Superior temporal gyrus (tissue), 1 donor: ENCODE measurements around the gene SERPINB8.
A peak's percentile ranks its signal among the peaks of the same experiment; 100 is the strongest.

Experiments used
- DNase-seq: peaks from one replicate; pipeline ENCODE4 v3.0.0-alpha.2; 2016; ENCODE audit errors: extremely low spot score

SERPINB8 gene

GRCh38 chr18:63964908-63965307 lies 5.0 kb upstream of the SERPINB8 start:
- no peak for DNase-seq

GRCh38 chr18:63965716-63966330 lies 4.1 kb upstream of the SERPINB8 start:
- no peak for DNase-seq

- no peak for DNase-seq
Observed at GRCh38 chr18:63970809-63971205, 926 bp downstream of the SERPINB8 start.

GRCh38 chr18:63971320-63972001 lies 1.6 kb downstream of the SERPINB8 start:
- peak; percentile 58 for DNase-seq

GRCh38 chr18:63972002-63972376 lies 2.1 kb downstream of the SERPINB8 start:
- DNase-seq, result no peak

- peak; percentile 70 for DNase-seq
Observed at GRCh38 chr18:63974991-63975390, 5.1 kb downstream of the SERPINB8 start.

GRCh38 chr18:63975628-63976027 lies 5.7 kb downstream of the SERPINB8 start:
- DNase-seq, result peak; percentile 44

- no peak for DNase-seq
Observed at GRCh38 chr18:63977040-63977439, 7.2 kb downstream of the SERPINB8 start.

- peak; percentile 91 for DNase-seq
Observed at GRCh38 chr18:63979409-63979920, 9.6 kb downstream of the SERPINB8 start.

GRCh38 chr18:63980027-63980426 lies 10.1 kb downstream of the SERPINB8 start:
- DNase-seq, result no peak

- DNase-seq, result no peak
Observed at GRCh38 chr18:63980896-63981460, 11.1 kb downstream of the SERPINB8 start.

GRCh38 chr18:63981719-63982118 lies 11.8 kb downstream of the SERPINB8 start:
- DNase-seq, result no peak

- DNase-seq, result no peak
Observed at GRCh38 chr18:63982361-63982760, 12.5 kb downstream of the SERPINB8 start.

GRCh38 chr18:63986885-63987284 lies 17.0 kb downstream of the SERPINB8 start:
- DNase-seq, result no peak

- DNase-seq, result no peak
Observed at GRCh38 chr18:63987743-63988142, 17.9 kb downstream of the SERPINB8 start.

- DNase-seq, result no peak
Observed at GRCh38 chr18:63992751-63993150, 22.9 kb downstream of the SERPINB8 start.

- DNase-seq, result peak; percentile 80
Observed at GRCh38 chr18:63994783-63995399, 25.0 kb downstream of the SERPINB8 start.

GRCh38 chr18:63997041-63997440 lies 27.2 kb downstream of the SERPINB8 start:
- no peak for DNase-seq

- DNase-seq, result no peak
Observed at GRCh38 chr18:63997606-63998005, 27.7 kb downstream of the SERPINB8 start.

- no peak for DNase-seq
Observed at GRCh38 chr18:63999871-64000270, 30.0 kb downstream of the SERPINB8 start.

- DNase-seq, result no peak
Observed at GRCh38 chr18:64002581-64002980, 32.7 kb downstream of the SERPINB8 start.

- DNase-seq, result no peak
Observed at GRCh38 chr18:64009305-64009704, 39.4 kb downstream of the SERPINB8 start.

GRCh38 chr18:64011513-64011912 lies 41.6 kb downstream of the SERPINB8 start:
- DNase-seq, result no peak
